ACHN (cell line): Measurements from ENCODE around the gene IL26.
"Not testable (repeated sequence)": the region's sequence is repeated elsewhere in the genome, so short reads cannot be mapped to it uniquely, and the experiment has no call there.

ENCODE experiments used
- DNase-seq: peaks from one replicate; pipeline ENCODE4 v3.0.0-alpha.2; 2015
- in situ Hi-C: cut with HindIII; loops from 2 replicates; pipeline ENCODE4 v1.10.0; 2017; ENCODE audit warnings: low sequenced_read_pairs, low pct_ligation_motif_present, low pct_unique_long_range_greater_than_20kb

IL26 gene

GRCh38 chr12:68221497-68221896 is 4.1 kb downstream of the IL26 start:
- in situ Hi-C loops: loop anchor here (25.0 kb wide), 1 partner anchor 91 kb away; no protein-coding TSS in a partner anchor
- no peak for DNase-seq

DNA sequence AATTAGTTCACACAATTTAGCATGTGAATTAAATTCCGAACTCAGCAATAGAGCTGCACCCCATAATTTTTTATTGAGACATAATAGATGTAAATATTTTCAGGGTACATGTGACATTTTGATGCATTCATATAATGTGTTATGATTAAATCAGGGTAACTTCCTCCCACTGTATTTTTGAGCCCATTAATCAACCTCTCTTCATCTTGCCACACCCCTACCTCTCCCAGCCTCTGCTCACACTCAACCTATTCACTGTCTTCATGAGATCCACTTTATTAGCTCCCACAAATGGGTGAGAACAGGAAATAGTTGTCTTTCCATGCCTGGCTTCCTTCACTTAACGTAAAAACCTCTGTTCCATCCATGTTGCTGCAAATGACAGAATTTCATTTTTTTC is 14.7 kb downstream of the IL26 start:
- in situ Hi-C loops: loop anchor here (25.0 kb wide), 1 partner anchor 101 kb away; no protein-coding TSS in a partner anchor
- DNase-seq: no peak

- DNase-seq: not testable (repeated sequence)
- in situ Hi-C loops: loop anchor here (25.0 kb wide), 1 partner anchor 103 kb away; no protein-coding TSS in a partner anchor
Observed at GRCh38 chr12:68209048-68209728, 16.4 kb downstream of the IL26 start.

- no peak for DNase-seq
- in situ Hi-C loops: loop anchor here (25.0 kb wide), 1 partner anchor 105 kb away; no protein-coding TSS in a partner anchor
Observed at GRCh38 chr12:68207276-68207675, 18.3 kb downstream of the IL26 start.

DNA sequence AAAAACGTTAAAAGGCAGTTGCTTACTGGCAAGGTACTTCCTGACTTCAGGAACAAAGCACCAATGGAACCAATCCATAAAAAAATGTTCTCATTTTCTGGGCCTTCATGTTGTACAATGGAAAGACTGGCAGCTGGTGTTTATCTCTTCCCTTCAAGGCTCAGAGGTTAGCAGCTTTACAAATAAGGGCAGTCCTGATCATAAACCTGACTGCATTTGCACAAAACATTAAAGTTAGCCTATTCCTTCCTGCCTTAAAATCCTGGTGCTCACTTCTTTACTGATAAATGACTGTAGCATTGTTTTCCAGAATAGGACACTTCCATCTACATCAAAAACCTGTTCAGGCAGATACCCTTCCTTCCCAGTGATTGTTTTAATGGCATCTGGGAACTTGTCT is 19.2 kb downstream of the IL26 start:
- in situ Hi-C loops: loop anchor here (25.0 kb wide), 1 partner anchor 106 kb away; no protein-coding TSS in a partner anchor
- DNase-seq: no peak

- in situ Hi-C loops: loop anchor here (25.0 kb wide), 1 partner anchor 109 kb away; no protein-coding TSS in a partner anchor
- DNase-seq: no peak
Observed at GRCh38 chr12:68203460-68203875, 22.1 kb downstream of the IL26 start.

GRCh38 chr12:68200854-68201253 is 24.8 kb downstream of the IL26 start:
- in situ Hi-C loops: loop anchor here (25.0 kb wide), 1 partner anchor 111 kb away; no protein-coding TSS in a partner anchor
- no peak for DNase-seq

DNA sequence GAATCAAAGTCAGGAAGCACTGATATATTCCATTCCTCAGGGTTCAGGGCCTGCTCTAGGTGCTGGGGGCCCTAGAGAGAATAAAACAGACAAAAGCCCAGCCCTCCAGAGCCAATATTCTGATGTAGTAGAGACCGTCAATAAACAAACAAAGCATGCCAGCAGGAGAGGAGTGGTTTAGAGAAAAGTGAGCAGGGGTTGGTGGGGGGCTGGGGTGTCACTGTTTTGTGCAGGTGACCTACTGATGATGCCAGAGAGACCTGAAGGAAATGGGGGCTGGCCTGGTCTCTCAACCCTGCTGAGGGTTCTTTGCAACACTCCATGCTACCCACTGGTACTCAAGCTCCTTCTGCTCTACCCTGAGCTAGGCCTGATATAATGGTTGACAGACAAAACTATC is 26.5 kb downstream of the IL26 start:
- DNase-seq: no peak
- in situ Hi-C loops: no loop called here

DNA sequence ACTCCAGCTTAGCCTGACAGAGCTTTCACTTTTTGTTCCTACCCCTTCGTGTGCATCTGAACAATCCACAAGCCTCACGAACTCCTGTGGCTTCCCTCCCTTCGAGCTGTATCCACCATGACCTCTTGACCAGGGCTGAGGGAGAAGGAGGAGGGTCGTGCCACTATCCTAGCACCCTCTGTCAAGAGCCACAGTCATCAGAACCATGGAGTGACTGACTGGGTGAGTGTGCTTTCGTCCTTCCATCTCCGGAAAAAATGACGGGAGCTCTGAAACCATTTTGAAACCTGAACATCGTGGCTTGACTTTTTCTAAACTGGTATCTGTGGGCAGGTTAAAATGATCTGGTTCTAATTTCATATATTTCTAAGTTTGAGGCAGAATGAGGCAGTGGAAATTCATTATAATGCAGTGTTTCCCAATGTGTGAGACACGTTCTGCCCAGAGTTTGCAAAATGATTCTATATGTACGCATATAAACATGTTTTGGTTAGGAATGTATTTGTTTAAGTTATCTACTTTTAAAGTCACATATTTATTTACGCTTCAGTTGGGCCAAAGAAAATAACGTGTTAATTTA is 27.0 kb downstream of the IL26 start:
- in situ Hi-C loops: no loop called here
- no peak for DNase-seq

DNA sequence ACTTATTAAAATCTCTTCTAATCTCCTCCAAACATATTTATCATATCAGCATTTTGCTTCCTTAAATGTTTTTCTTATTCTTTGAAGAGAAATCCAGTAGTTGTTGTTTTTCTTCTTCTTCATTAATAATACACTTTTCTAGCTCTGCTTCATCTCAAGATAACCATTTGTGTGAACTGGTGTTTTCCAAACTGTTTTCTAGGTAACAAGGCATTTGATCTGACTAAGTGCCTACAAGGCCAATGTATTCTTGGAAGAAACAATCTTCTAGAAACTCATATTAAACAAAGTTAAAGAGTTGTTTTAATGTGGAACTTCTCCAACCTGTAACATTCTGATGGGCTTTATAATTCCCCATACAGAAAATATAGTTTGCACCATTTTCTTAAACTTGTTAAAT is 35.3 kb downstream of the IL26 start:
- DNase-seq: no peak
- in situ Hi-C loops: no loop called here

DNA sequence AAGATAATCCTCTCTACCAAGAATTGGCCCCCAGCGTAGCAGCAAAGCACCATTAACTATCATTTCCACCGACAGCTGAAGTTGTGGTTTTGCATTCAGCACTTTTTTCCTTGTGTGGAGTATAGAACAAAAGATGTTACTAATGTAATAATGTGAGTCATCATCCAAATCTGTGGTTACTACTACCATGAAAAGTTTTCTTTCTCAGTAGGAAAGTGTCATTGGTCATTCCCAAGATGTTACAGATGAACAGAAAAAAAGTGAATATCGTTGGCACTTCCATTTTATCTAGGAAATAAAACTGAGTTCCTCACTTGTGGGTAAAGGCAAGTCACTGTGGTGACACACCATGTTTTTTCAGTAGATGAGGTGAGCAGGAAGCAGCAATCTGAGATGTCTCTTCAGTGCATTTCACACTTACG is 35.8 kb downstream of the IL26 start:
- in situ Hi-C loops: no loop called here
- peak; percentile 30 for DNase-seq

GRCh38 chr12:68185598-68185997 is 40.0 kb downstream of the IL26 start:
- no peak for DNase-seq
- in situ Hi-C loops: no loop called here

DNA sequence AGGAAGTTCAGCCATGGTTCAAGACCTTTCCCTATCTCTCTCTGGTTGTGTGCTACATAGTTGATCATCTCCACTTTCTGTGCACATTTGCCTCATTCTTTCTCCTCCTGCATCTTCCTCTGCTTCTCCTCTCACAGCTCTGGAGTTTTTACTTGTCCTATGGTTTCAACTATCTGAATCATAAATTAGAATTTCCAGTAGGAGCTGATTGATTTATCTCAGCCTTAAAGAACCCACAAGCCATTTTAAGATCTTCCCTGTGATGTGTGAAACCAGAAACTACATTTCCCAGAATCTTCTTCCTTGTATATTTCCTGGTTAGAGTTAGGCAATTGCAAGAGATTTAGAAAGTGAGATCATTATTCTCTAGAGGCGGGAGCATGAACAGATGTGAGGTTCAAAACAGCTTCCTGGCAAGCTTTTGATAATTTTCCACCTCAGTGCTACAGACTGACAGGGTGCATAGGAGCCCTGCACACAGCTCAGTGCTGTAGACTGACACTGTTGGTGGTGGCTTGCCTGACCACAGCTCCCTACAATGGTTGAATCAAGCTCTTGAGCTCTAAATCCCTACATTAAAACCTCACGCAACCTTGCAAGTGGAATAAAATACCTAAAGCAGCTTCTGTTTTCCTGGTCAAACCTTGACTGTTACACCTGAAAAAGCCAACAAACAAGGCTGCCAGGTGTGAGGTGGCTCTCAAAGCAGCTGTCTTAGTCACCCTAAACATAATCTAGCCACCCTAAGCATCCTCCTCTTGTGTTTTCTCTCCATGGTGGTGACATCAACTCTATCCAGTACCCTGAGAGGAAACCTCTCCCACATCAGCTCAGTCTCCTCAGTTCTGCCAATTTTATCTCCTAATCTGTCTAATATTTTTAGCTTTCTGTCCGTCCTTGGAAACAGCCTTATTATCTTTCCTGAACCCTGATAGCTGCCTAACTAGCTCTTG is 44.5 kb downstream of the IL26 start:
- no peak for DNase-seq
- in situ Hi-C loops: no loop called here

GRCh38 chr12:68178774-68179439 is 46.7 kb downstream of the IL26 start:
- in situ Hi-C loops: no loop called here
- no peak for DNase-seq

DNA sequence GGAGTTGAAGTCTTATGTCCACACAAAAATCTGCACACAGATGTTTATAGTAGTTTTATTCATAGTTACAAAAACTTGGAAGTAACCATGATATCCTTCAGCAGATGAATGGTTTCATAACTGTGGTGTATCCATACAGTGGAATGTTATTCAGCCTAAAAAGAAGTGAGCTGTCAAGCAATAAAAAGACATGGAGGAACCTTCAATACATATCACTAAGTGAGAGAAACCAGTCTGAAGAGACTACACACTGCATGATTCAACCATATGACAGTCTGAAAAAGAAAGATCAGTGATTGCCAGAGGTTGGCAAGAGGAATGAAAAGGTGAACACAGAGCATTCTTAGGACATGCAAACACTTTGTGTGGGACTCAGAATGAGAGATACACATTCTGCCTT is 47.4 kb downstream of the IL26 start:
- in situ Hi-C loops: no loop called here
- DNase-seq: no peak

GRCh38 chr12:68177562-68177961 is 48.0 kb downstream of the IL26 start:
- in situ Hi-C loops: no loop called here
- DNase-seq: no peak

DNA sequence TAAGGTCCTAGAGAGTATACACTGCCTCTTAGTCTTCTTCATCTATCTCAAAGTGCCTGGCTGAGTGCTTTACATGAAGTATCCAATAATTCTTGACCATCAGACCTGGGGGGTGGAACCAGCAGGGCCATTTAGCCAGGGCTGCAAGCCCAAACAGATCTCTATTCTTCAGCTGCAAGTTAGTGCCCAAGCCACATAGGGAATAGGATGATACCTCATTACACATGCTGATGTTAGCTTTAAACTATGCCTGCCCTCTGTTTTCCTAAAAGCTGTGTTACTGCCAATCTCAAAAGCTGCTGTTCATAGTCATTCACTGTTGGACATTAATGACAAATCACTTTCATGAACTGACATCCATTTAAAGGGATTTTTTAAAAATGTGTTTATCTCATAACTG is 49.4 kb downstream of the IL26 start:
- in situ Hi-C loops: no loop called here
- DNase-seq: no peak

DNA sequence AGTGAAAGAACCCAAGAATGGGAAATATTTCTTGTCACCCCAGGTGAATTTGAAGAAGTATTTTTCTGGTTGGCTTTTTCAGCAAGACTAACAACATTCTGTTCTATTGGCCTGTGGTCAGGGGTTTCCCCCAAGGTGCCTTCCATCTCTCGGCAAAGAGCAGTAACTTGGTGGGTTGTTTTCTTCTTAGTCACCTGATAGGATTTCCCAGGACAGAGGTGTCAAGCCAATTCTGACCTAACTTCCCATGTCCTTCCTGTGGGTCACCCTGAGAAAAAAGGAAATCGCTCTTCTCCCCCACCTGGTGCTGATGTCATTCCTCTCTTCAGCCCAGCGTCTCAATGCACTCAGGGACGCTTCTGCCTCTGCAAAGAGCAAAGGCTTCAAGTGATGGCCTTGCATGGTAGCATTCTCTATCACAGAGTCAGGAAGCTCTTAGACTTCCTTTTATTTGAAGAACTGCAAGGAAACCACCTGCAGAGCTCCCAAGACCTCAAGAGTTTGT is 50.0 kb downstream of the IL26 start:
- in situ Hi-C loops: no loop called here
- no peak for DNase-seq
